Measurements from ENCODE around the gene ZC3H13.

ZC3H13 gene

DNA sequence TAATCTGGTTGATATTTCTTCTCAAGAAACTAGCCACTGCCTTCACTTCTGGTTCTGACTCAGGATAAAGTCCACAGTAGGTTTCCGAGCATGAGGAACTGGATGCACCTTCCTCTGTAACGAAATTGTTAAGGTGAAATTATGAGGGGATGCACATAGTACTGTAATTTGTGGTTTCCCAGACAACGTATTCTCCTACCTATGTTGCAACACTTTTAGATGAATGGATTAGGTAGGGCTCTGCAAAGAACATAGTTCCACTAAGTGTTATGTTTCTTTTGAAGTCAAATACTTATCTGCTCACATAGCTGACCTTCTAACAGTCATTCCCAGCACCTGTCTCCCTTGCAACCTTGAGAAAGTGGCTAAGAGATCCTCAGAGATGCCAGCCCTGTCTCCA is 5.7 kb upstream of the ZC3H13 start:
- DNase-seq = no peak

DNA sequence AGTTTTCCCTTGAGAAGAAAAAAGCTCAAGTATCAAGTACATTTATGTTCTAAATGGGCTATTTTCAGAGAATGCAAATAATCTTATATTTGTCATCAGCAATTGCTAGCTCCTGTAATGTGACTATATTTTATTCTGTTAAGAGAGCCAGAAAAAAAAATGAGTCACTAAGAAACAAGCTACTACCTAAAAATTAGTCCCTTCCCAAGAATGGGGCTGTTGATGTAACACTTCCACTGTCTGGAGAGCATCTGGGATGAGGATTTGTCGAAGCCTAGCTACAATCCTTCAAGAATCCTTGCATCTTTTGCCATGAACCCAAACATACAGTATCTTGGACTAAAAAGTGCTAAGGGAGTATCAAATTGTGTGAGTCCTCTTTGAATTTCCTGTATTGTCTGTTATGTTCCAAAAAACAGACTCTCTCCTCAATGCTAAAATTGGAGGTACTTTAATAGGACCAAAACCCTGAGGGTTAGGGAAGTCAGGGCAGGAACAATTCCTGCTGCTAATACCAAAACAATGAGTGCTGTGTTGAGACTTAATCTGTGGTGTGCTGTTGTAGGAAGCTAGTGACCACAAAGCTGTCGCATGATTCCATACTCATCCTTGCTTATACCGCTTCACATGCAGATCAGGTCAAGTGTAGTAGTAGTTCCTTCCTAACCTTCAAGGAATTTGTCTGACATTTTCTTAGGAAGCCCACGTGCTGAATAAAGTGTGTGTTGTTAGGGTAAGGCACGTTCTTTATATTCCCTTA is 4.9 kb upstream of the ZC3H13 start:
- no peak for DNase-seq

DNA sequence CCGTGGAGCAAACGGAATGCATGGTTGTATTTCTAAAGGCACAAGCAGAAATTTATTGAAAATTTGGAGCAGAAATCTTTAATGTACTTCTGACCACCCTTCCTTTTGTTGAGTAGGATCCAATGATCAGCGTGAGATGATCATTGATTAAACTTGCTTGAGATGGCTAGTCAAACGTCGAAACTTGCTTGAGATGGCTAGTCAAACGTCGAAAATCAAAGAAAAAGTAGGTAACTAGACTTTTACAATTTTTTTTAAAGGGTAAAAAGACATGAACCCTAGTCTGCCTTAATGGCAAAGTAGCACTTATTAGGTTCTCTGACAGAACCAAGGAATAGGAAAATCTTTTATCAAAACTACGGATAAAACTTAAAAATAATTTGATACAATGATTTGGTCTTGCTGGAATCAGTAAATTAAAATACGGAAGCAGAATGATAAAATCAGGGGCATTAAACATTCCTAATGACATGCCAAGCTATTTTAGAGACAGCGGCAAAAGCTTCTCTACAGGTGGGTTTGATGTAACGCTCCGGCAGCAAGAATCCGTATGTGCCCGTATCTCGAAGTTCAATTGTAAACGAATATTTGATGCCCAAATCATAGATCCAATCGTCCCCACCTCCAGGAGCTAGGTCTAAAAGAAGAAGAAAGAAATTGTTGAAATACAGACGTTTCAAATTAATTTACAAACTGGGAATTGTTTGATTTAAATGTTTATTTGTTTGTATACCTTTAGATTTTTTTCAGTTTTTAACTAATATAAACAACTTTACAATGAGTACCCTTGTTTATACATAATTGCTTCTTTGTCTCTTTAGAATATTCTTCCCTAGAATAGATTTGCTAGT is 841 bp upstream of the ZC3H13 start:
- DNase-seq = no peak

DNA sequence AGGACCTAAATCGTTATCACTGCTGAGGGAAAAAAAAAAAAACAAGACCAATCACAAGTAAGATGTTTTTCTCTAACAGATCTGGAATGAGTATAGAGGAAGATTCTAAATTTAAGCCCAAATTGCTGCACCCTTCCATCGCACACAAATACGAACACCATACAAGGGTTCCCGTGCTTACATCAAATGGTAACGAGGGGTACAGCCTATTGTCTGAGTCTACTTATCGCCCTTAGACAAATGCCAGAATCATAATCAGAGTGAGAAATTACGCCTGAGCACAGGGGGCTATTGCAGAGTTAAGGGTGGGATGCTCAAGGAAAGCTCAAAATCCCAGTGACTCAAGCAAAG is 603 bp downstream of the ZC3H13 start:
- DNase-seq = no peak

DNA sequence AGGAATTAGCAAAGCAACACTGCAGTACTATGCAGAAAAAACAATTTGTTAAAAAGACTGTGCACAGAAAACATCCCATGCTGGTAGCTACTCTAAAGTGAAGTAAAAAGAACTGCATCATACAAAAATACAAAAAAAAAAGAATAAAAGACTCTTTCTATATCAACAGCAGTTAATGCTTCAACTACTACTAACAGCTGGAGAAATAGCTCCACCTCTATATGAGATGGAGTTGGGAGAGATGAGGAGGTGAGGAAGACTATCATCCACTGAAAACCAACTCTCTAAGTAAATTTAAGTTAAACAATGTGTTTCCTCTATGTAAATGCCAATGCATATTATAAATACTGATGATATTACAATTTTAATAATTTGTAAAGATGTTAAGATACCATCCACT is 1.8 kb downstream of the ZC3H13 start:
- DNase-seq = no peak

DNA sequence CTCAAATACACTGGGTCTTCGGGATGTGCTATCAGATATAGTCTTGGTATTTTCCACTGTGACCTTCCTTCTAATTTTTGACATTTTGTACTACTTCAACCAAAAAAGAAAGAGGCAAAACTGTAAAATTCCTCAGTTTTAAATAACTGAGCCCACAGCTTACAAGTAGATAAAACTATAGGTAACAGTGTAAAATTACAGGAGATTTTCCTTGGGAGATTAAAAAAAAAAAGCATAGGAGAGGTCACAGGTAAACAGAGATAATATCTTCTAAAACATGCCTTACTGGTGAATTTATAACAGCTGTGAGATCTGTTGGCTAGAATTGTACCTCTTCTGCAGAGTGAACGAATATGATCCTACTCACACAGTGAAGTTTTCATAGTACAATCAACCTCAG is 7.1 kb downstream of the ZC3H13 start:
- no peak for DNase-seq

DNA sequence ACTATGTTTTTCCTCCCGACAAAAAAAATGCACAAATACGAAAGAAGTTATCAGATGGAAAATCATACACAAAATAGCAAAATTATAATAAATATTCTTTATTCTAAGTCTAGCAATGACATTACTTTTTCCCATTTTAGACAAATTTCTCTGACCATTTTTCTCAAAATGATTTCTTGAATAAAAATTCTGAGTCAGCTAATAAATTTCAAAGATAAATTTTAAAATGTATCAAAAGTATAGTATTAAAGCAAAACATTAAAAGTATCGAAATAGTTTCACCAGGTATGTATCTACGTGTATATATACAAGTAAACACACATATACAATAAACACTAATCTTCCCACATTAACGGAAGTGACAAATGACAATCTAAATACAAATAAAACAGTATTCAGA is 8.9 kb downstream of the ZC3H13 start:
- DNase-seq = no peak

DNA sequence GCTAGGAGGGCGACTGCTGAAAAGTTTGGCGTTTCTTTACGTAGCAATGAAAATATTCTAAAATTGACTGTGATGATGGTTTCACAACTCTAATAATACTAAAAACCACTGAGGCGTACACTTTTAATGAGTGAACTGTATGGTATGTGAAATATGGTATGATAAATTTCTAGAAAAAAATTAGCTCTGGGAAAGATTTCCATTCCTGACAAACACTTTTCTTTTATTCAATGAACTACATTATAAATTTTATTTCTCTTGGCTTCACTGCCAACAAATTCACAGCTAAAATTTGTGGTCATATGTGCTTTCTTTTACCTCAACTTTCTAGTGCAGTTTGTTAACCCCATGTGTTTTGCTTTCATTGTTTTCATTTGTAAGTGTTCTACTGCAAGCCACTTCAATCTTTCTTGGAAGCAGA is 11.1 kb downstream of the ZC3H13 start:
- DNase-seq = no peak

DNA sequence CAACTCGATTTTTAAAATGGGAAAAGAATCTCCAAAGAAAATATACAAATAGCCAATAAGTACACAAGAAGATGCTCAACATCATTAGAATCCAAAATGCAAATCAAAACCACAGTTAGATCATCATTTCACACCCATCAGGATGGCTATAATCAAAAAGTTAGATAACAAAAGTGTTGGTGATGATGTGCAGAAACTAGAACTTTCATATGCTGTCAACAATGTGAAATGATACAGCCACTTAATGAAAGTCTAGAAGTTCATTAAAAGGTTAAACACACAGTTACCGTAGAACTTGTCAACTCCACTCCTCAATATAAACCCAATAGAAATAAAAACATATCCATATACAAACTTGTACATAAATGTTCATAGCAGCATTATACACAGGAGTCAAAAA is 11.8 kb downstream of the ZC3H13 start:
- no peak for DNase-seq

DNA sequence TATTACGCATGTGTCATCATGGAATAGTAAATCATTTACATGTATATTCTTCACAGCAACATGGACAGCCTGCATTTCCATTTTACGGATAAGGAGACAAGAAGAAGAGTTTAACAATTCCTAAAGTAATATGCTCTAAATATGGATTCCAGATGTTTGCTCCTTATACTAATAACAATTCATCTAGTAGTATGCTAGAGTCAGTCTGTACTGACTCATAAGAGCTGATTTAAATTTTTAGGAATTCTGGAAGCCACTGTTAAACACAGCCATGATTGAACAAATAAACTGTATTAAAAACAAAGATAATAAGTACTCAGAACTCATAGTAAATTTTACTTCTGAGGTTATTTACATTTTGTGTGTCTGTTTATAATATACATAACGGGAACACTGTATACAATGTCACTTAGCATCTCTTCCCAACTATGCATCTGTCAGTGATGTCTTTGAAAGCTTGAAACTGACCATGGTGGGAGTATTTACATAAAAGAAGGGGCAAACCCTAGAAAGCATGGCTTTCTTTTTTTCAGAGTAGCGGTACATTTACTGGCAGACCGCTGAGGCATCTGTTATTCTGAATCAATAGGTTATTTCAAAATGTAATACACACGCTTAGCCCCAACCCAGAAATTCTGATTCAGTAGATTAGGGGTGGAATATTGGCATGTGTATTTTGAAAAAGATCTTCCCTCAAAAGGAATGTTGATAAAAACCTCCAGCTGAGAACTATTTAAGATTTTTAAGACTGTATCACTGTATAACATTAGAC is 12.9 kb downstream of the ZC3H13 start:
- DNase-seq = no peak

DNA sequence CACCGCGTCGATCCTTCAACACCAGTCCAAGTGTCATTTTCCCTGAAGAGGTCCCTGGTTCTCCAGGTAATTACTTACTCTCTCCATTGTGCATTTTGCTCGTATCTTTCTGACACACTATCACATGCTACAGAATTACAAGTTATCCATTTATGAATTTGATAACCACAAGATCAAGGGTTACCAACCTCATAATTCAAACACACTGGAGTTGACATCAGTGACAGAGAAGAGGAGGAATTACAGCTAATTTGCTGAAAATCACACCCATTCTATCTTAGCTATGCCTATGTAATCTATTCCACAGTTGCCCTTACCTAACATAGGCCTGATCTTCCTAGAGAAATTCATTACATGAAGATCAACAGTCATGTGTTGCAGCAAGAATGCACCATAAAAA is 14.2 kb downstream of the ZC3H13 start:
- DNase-seq = no peak

DNA sequence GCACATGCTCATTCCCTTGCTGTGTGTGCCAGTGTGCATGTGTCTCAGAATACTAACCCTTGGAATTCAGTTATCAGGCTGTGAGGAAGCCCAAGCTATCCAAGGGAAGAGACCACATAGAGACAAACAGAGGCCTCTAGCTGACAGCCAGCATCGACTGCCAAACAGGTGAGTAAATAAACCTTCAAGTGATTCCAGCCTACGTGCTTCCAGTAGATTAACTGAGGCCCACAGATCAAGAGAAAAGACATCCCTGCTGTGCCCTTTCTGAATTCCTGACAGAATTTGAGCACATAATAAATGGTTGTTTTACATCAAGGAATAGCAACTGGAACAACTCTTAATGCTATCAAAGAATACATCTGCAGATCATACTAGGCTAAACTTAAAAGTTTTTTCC is 17.5 kb downstream of the ZC3H13 start:
- no peak for DNase-seq

DNA sequence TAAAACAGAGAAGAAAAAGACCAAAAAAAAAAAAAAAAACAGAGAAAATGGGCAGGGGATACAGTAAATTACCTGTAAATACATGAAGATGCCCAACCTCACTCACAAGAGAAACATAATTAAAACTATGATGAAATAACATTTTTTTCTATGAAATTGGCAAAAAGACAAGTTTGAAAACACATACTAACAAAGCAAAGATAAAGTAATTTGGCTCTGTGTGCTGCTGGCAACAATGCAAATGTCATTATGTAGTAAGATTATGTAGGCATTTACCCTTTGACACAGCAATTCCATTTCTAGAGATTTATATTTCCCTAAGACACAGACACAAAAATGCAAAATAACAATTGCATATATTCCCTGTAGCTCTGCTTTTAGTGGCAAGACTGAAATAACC is 20.2 kb downstream of the ZC3H13 start:
- DNase-seq = no peak

DNA sequence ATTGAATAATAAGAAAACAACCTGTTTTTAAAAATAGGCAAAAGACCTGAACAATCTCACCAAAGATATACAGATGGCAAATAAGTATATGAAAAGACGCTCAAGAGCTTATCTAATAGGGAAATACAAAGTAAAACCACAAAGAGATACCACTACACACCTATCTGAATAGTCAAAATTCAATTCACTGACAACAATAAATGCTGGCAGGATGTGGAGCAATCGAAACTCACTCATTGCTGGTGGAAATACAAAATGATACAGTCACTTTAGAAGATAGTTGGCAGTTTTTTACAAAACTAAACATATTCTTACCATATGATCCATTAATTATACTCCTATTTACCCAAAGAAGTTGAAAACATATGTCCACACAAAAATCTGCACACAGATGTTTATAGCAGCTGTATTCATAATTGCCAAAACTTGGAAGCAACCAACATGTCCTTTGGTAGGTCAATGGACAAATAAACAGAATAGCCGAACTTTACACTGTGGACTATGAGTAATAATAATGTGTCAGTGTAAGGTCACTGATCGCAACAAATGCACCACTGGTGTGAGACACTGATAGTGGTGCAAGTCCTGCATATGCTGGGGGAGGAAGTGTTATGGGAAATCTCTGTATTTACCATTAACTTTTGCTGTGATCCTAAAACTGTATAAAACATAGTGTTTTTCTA is 20.8 kb downstream of the ZC3H13 start:
- no peak for DNase-seq

DNA sequence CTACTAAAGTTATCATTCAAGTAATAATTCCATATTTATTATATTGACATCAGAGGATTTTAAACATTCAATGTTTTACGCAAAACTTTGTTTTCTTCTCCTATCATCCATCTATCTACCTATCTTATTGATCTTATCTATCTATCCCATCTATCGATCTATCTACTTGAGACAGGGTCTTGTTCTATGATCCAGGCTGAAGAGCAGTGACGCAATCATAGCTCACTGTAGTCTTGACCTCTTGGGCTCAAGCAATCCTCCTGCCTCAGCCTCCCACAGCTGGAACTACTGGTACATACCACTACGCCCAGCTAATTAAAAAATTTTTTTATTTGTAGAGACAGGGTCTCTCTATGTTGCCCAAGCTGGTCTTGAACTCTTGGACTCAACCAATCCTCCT is 27.4 kb downstream of the ZC3H13 start:
- no peak for DNase-seq

DNA sequence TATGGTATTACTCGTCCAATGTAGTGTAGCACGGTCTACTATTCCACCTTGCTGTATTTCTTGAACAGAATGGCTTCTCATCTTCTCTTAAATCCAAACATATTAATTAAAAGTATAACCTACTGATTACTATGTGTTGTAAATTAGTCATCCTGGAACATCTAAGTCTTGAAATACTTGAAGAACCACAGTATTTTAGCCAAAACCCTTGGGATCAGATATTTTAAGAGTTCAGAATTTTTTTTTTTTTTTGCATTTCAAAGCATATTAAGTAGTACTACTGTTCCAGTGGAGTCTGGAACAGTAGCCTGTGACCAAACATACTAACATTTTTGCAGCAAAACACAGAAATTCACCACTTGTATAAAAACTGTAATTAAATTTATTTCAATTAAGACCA is 30.1 kb downstream of the ZC3H13 start:
- no peak for DNase-seq

DNA sequence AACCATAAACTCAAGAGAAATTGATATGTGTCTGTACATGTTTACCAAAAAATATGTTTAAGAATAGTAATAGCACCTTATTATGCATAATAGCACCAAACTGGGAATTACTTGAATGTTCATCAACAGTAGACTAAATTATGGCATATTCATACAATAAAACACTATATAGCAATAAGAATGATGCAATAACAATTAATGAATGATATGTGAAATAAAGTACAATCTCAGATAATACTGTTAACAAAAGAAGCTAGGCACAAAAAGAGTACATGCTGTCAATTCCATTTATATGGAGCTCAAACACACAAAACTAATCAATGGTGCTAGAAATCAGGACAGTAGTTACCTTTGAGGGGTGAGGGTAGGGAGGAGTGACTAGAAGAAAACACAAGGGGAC is 36.3 kb downstream of the ZC3H13 start:
- no peak for DNase-seq

DNA sequence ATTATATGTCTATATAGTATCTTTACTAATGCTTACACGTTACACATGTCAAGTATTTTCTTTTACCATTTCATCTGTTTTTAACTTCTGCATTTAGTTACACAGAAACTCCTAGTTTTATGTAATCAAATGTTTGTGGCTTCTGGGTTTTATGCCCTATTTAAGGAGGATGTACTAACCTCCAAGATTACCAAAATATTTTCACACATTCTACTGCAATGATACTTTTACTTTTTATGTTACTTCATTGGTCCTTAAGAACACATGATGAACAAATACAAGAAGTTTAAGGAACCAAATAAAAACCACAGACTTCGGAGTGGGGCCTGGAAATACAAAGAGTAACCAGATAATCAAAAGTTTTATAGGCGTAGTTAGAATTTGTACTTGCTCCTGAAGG is 37.2 kb downstream of the ZC3H13 start:
- DNase-seq = no peak

DNA sequence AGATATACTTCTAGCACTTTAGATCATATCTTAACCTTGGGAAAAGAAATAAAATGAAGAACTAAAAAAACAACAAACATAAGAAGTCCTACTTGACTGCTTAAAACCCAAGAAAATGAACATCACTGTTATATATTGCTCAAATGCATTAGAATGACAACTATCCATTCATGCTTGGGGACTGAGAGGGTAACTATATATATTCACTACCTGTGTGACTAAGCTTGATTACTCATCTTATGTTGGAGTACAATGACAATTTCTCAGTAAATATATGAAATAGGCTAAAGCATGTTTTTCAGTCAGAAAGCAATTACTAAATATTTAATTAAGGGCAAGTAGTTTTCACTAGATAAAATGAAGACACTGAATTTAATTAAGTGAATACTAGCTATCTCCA is 40.1 kb downstream of the ZC3H13 start:
- no peak for DNase-seq

DNA sequence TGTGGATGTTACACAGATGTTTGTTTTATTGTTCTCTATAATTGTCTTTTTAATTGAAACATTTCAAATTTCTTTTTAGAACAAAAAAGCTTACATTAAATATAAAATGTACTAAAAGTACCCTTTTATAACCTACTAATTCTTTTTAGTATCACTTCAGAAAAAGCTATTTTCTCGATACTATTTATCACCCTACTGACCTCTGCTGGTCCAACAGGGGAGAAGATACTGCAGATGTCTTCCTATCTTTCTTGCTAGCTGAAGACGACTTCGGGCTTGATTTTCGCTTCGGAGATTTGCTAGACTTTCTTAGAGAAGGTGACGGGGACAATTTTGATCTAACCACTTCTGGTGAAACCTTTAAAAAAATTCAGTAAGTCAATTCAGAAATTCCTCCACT is 42.4 kb downstream of the ZC3H13 start:
- DNase-seq = no peak

DNA sequence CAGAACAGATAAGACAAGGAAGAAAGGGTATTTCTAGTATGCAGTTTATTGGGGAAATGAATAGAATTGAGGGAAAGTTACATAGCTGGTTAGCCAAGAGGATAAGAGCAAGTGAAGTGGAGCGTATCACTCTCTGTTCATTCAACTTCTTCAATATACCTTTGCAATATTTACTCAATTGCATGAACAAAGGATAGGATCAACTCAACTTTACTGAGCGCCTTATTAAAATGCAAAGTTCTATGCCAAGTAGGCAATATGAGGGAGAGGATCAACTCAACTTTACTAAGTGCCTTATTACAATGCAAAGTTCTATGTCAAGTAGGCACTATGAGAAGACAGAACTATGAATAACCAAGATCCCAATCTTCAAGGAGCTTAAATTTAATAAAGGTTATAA is 43.9 kb downstream of the ZC3H13 start:
- DNase-seq = no peak

DNA sequence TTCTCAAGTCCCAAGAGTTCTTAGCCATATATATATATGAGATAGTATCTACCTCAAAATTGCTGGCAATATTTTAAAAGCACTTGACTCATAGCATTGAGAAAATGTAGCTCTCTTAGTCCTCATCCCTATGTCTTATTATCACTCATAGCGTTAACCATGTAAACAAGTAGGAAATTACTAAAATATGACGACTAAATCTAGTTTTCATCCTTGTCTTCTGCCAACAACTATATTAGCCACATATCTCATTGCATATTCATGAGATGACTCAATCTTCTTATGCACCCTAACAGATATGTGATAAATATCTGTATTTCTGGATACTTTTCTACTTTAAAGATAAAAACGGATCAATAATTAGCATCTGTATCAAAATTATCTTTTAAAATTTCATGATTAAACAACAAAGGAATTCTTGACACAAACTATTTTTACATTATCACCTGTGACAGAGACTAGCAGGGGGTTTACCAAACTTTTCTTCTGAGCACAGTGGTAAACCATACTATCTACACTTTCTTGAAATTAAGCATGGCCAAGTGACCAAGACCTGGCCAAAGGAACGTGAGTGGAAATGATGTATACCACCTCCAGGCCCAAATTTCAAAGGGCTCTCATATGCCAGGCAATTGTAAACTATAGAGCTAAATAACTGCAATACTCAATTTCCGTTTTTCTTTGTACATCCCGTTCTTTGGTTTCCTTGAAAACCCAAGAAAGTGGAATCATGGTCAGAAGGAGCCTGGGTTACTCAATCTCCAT is 45.7 kb downstream of the ZC3H13 start:
- no peak for DNase-seq

DNA sequence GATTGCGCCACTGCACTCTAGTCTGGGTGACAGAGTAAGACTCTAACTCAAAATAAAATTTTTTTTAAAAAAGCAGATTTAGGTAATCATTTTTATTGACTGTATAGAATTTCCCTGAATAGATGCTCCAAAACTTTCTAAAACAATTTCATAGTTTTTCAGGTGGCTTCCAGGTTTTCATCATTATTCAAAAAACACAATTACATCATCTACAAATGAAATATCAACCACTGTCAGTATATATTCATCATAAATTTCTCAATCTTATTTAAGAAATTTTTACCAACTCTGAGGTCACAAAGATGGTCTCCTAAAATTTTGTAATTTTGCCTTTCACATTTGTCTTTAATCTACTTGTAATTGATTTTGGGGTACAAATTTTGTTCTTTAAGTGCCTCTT is 48.1 kb downstream of the ZC3H13 start:
- no peak for DNase-seq
